ENCODE data around the gene P3H4.

- no peak for TF ChIP-seq NFRKB (IDR thresholded peaks at IDR 0.05)
- TF ChIP-seq SP1 (IDR thresholded peaks at IDR 0.05) = no peak
- TF ChIP-seq FOXM1 (IDR thresholded peaks at IDR 0.05; ENCODE audit: borderline replicate concordance) = no peak
- TF ChIP-seq FOXA1 (IDR thresholded peaks at IDR 0.05) = no peak
- no peak for TF ChIP-seq CTBP1 (IDR thresholded peaks at IDR 0.05; ENCODE audit: borderline replicate concordance)
- no peak for TF ChIP-seq HDGF (IDR thresholded peaks at IDR 0.05; ENCODE audit: borderline replicate concordance)
- no peak for TF ChIP-seq ZNF384 (IDR thresholded peaks at IDR 0.05)
Observed at GRCh38 chr17:41775394-41776226, 36.1 kb downstream of the P3H4 start.

All from HEK293T (cell line).